HG03095 (cell line): Measurements from ENCODE around the gene FCER2.
"Not testable (repeated sequence)": the region's sequence is repeated elsewhere in the genome, so short reads cannot be mapped to it uniquely, and the experiment has no call there.

Source experiments
- ATAC-seq: cut with Tn5 transposase; IDR thresholded peaks from one replicate; pipeline ENCODE4 v1.9.1; 2021; ENCODE audit warnings: moderate library complexity; ENCODE audit not compliant: unreplicated experiment

The FCER2 gene

DNA sequence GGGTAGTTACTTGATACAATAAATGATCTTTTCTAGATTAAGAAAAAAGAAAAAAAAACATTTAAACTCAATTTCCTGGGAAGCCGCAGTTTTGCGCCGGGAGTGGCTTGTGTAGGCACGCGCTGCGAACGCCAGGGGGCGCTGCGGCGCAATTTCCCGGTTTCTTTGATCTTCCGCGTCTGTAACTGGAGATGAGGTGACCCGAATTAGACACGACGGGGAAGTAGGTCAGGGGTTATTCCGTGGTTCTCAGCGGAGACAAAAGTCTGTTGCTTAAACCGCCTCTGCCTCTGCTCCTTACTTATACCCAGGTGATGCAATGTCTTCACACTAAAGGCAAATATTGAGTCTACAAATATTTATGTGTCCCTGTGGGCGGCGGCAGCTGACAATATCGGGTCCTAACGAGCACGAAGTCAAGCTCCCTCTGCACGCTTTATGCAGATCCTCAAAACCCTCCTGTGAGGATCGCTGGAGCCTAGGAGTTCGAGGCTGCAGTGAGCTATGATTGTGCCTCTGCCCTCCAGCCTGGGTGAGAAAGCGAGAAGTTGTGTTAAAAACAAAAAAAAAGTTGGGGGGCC, 49.8 kb downstream of the FCER2 start:
- ATAC-seq, result no peak

DNA sequence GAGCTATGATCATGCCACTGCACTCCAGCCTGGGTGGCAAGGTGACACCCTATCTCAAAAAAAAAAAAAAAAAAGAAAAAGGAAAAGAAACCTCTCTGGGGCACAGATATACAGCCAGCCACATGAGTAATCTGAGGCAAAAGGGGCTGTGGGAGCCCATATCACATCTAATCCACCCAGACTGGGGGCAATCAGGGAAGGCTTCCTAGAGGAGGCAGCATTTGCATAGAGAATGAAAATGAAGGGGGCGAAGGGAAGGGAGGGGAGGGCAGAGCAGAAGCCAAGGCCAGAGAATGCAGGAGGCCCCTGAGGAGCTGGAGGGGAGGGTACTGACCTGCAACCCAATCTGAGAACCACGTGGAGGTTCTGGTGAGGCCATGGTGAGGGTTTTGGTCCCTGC, 51.8 kb downstream of the FCER2 start:
- no peak for ATAC-seq

DNA sequence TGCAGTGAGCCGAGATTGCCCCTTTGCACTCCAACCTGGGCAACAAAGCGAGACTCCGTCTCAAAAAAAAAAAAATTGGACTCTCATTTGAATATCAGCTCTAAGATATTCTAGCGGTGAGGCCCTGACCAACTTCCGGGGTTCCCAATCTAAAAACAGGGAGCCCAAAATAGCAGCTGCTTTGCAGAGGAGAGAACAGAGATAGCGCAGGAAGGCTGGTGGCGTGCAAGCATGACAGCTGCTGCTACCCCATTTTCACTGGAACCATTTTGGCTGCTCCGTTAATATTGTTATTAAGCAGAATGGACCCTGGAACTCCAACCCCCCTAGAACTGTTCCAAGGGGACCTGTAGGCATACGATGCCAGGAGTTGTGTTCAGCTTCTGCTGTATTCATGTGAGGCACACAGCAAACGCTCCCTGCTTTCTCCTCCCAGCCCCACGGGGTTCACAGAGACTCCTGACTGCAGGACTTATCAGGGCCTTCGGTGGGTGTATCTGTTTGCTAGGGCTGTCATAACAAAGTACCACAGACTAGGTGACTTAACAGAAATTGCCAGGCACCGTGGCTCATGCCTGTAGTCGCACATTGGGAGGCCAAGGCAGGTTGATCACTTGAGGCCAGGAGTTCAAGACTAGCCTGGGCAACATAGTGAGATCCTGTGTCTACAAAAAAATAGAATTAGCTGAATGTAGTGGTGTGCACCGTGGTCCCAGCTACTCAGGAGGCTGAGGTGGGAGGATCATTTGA, 53.5 kb downstream of the FCER2 start:
- no peak for ATAC-seq

DNA sequence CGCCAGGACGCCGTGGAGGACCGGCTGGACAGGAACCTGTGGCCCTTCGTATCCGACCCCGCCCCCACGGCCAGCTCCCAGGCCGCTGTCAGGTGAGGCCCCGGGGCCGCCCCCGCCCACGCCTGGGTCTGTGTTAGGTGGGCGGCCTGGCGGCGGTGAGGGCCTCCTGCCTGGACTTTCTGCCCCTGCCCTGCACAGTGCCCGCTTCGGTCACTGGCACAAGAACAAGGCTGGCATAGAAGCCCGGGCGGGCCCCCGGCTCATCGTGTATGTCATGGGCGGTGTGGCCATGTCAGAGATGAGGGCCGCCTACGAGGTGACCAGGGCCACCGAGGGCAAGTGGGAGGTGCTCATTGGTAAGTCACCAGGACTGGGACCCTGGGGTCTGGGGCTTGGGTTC, 54.8 kb downstream of the FCER2 start:
- no peak for ATAC-seq

DNA sequence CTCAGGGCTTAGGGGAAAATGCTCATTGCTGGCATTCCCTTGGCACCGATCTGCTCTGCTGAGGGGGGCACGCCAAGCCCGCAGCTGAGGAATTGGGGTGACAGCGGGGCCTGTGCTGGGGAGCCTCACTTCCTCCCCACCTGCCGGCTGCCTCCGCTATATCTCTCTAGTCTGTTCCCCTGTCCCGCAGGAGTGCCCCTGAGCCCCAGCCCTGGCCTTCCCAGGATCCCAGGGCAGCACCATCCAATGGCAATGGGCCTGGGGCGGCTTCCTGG, 55.6 kb downstream of the FCER2 start:
- no peak for ATAC-seq

DNA sequence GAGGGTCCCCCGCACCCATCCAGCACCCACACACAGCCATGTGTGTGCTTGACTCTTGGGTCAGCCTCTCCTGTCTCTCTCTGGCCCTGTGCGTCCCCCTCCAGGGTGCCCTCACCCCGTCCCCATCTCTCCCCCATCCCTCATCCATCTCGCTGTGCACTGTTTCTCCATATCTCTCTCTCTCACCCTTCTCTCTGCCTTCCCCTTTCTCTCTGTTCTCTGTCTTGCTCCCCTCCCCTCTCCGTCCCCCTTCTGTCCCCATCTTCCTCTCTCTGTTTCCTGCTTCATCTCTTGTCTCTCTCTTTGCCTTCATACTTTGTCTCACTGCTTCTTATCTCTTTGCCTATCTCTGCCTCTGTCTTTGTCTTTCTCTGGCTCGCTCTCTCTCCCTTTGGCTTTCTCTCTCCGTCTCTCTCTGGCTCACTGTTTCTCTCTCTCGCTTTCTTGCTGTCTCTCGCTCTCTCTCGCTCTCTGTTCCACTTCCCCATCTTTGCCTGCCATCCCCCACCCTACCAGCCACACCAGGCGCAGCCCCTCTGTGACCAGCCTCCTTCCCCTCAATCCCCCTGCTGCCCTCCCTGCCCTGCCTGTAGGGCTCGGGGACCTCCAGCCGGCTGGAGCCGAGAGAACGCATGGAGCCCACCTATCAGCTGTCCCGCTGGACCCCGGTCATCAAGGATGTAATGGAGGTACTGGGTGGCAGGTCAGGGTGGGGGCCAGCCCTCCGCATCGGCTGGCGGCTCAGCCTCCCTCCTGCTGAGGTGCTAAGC, 56.1 kb downstream of the FCER2 start:
- no peak for ATAC-seq

DNA sequence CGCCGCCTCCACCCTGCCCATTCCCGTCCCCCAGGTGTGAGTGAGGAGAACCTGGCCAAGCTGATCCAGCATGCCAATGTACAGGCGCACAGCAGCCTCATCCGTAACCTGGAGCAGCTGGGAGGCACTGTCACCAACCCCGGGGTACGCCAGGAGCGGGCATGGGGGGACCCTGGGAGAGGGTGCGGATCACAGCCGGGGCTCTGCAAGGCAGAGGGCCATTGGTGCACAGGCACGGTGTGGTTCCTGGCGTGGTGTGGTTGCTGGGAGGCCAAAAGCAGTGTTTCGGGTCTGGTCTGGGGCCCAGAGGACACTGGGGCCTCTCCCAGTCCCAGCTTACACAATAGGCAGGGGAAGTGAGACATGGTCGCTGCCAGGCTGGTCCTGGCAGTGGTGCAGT, 56.8 kb downstream of the FCER2 start:
- ATAC-seq, result no peak

DNA sequence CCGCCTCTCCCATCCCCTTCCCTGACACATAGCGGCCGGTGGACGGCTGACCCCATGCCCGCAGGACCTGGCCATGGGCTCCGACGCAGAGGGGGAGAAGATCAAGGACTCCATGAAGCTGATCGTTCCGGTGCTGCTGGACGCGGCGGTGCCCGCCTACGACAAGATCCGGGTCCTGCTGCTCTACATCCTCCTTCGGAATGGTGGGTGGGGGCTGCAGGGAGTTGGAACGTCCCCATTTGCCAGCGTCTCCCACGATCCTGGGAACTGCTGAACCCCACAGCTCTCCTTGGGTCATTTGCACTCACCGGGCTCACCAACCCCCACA, 57.4 kb downstream of the FCER2 start:
- no peak for ATAC-seq

DNA sequence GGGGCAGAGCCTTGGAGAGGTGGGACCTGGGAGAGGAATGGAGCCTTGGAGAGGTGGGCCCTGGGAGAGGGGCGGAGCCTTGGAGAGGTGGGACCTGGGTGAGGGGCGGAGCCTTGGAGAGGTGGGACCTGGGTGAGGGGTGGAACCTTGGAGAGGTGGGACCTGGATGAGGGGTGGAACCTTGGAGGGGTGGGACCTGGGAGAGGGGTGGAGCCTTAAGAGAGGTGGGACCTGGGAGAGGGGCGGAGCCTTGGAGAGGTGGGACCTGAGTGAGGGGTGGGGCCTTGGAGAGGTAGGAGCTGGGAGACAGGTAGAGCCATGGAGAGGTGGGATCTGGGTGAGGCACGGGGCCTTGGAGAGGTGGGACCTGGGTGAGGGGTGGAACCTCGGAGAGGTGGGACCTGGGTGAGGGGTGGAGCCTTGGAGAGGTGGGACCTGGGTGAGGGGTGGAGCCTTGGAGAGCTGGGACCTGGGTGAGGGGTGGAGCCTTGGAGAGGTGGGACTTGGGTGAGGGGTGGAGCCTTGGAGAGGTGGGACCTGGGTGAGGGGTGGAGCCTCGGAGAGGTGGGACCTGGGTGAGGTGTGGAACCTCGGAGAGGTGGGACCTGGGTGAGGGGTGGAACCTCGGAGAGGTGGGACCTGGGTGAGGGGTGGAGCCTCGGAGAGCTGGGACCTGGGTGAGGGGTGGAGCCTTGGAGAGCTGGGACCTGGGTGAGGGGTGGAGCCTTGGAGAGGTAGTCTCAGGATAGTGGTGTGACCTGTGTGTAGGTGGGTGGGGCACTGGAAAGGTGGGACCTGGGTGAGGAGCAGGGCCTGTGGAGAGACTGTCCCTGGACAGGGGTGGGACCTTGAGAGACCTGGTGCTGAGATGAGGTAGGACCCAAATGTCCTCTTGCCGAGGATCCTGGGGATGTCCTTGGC, 58.0 kb downstream of the FCER2 start:
- ATAC-seq, result not testable (repeated sequence)

DNA sequence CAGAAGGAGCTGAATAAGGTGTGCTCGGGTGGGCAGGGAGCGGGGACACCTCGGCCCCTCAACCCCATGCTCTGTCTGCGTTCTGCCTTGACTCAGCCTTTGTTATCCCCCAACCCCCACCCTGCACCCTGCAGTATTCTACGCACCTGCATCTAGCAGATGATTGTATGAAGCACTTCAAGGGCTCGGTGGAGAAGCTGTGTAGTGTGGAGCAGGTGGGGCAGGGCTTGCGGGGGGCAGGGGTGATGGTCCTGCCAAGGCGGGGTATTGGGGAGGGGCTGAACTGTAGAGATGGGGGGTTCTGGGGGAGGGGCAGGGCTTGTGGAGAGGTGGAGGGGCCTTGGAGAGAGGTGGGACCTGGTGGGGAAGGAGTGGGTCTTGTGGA, 58.9 kb downstream of the FCER2 start:
- ATAC-seq, result no peak

DNA sequence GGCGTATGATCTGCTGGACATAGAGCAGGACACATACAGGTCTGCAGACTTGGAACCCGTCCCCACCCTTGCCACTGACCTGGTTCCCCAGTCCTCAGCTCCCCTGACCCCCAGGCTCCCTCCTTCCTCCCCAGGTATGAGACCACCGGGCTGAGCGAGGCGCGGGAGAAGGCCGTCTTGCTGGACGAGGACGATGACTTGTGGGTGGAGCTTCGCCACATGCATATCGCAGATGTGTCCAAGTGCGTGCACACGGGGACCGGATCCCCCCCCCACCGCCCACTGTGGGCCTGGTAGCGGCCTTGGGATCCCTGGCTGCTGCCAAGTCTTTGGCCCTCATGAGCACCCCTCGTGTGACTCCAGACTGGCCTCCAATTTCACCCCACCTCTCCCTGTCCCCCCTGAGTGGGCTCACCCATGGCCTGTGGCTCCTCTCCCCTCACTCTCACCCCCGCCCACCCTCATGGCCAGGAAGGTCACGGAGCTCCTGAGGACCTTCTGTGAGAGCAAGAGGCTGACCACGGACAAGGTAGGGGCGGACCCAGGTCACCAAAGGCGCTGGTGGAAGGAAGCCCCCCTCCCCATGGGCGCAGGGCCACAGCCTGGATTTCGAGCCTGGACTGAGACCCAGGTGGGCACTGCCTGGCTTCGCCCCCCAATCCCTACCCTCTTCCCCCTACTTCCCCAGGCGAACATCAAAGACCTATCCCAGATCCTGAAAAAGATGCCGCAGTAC, 59.5 kb downstream of the FCER2 start:
- ATAC-seq, result no peak

DNA sequence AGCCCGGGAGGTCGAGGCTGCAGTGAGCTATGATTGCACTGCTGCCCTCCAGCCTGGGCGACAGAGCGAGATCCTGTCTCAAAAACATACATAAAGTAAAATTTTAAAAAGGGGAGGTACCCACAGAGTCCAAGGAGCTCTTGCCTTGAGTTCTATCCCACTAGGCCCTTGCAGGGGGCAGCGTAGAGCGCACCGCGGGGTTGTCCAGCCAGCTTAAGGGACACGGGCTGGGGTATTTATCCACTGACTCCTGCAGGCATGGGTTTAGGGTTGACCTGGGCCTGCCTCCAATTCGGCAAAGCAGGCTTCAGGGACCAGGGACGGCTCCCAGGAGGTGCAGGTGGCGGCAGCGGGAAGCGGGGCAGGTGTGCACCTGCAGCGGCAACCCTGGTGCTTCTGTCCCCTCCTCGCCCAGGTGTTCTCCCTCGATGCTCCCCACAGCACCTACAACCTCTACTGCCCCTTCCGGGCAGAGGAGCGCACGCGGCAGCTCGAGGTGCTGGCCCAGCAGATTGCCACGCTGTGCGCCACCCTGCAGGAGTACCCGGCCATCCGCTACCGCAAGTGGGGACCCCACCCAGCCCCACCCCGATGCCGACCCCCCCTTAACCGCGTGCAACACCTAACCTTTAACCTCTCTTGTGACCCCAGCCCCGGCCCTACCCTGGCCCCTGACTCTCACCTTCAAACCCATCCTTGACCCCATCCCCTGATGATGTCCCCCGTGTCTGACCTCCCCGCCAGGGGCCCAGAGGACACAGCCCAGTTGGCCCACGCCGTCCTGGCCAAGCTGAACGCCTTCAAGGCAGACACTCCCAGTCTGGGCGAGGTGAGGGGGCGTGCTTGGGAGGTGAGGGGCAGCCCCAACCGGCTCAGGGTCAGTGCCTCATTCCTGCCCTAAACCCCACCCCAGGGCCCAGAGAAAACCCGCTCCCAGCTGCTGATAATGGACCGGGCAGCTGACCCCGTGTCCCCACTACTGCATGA, 60.3 kb downstream of the FCER2 start:
- ATAC-seq, result no peak

DNA sequence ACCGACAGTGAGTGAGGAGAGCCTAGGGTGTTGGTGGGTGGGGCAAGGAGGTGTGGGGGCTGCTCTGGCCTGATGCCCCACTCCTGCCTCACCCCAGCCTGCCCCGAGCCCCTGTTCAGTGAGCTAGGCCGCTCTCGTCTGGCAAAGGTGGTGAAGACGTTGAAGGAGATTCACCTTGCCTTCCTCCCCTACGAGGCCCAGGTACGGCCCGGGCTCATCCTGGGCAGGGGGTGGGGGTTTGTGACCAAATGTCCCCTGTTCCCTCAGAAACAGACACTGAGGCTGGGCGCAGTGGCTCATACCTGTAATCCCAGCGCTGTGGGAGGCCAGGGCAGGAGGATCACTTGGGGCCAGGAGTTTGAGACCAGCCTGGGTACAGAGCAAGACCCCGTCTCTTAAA, 61.1 kb downstream of the FCER2 start:
- ATAC-seq, result no peak

DNA sequence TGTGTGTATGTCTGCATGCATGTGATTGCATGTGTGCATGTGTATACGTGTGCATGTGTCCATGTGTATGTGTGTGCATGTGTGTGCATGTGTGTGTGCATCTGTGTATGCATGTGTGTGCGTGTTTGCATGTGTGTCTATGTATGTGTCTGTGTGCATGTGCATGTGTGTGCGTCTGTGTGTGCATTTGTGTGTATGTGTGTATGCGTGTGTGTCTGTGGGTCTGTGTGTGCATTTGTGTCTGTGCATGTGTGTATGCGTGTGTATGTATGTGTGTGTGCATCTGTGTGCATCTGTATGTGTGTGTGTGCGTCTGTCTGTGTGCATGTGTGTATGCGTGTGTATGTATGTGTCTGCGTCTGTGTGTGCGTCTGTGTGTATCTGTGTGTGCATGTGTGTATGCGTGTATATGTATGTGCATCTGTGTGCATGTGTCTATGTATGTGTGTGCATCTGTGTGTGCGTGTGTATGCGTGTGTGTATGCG, 62.0 kb downstream of the FCER2 start:
- no peak for ATAC-seq

DNA sequence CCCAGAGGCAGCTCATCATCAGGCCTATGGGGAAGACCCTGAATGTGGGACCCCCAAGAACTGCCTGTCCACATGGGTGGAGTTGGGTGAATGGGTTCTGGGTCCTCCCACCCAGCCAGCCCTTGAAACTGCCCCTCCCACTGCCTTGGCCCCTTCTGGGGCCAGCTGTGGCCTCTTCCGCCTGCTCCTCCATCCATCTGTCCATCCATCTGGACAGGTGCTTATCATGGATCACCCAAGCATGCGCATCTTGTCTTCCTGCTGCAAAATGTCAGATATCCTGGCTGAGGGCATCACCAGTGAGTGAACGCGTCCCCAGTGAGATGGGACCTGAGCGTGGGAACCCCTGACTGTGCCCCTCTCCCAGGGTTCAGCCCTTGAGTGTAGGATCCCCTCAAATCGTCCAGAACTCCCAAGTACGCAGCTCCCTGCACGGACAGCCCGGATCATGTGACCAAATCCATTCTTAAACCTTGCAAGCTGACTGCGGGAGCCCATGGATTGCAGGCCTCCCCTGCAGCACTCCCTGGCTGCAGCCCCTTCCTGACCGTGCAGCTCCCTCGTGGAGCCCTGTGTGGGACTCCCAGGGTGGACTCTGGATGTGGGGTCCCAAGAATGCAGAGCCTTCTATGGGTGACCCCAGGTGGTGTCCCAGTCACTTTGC, 63.0 kb downstream of the FCER2 start:
- no peak for ATAC-seq
